Esophagus squamous epithelium (tissue), 5 donors: ENCODE data around the gene HNRNPH1. TPM values are rescaled to one million over a fixed set of nuclear protein-coding genes. Genes with fewer than 3 reads are reported as not detected.

ENCODE experiments used
- DNase-seq: peaks from one replicate; lab custom pipeline; 2025; lab: John Stamatoyannopoulos, UW
- H3K27ac ChIP-seq, 4 donors: fragments of 200-600 bp; sonication (generic); one replicate each; pipeline ENCODE4 v1.5.1; 2016 to 2019; ENCODE audit warnings: mild to moderate bottlenecking in 1 of 4
- H3K27me3 ChIP-seq, 4 donors: fragments of 200-600 bp; sonication (generic); 1 replicate in 3 of 4; 2 replicates in 1 of 4; pipeline versions ENCODE4 v1.5.1 to v1.6.0; 2017 to 2021; ENCODE audit warnings: antibody characterized with exemption in 1 of 4
- H3K36me3 ChIP-seq, 3 donors: fragments of 200-600 bp; sonication (generic); one replicate each; pipeline ENCODE4 v1.5.1; 2016 to 2019
- H3K4me1 ChIP-seq, 3 donors: fragments of 200-600 bp; sonication (generic); one replicate each; pipeline ENCODE4 v1.5.1; 2017 to 2019
- H3K4me3 ChIP-seq, 4 donors: fragments of 200-600 bp; sonication (generic); 1 replicate in 3 of 4; 2 replicates in 1 of 4; pipeline ENCODE4 v1.5.1; 2016 to 2019; ENCODE audit warnings: mild to moderate bottlenecking in 2 of 4, moderate library complexity in 1 of 4
- H3K9me3 ChIP-seq, 3 donors: fragments of 200-600 bp; sonication (generic); one replicate each; pipeline ENCODE4 v1.5.1; 2016 to 2019
- POLR2A ChIP-seq, 4 donors: fragments of 450-650 bp; IDR thresholded peaks; one replicate each; pipeline ENCODE4 v1.6.1; 2017; ENCODE audit warnings: antibody characterized with exemption in 4 of 4, mild to moderate bottlenecking in 4 of 4, moderate library complexity in 3 of 4
- WGBS, 2 donors: methylation state at CpG; one replicate each; pipeline ENCODE4 v1.1.5; 2018; 5-methylcytosine and 5-hydroxymethylcytosine counted together
- intact Hi-C: fragments of 100-400 bp; cut with DNase I; formaldehyde crosslinking; loops from one replicate; pipeline ENCODE4 v1.15.0; 2022
- total RNA-seq, 4 donors: library from RNA; depleted of rRNA; stranded (reverse); fragments of >200 nt; gene quantifications; one replicate each; pipeline ENCODE4 v1.1.0, GENCODE V29; 2016
- TF ChIP-seq, protein P1 (sequence below), 6 experiments: fragments of 450-650 bp in 4 of 6; fragments of 200-600 bp in 2 of 6; sonication (generic) in 2 of 6; IDR thresholded peaks; one replicate each; pipeline ENCODE4 v1.5.1; 2016 to 2019; ENCODE audit warnings: antibody characterized with exemption in 6 of 6, mild to moderate bottlenecking in 4 of 6, moderate library complexity in 4 of 6
- donor health status: DM: yes; HTN: yes; CAD: no.

Gene HNRNPH1
- total RNA-seq, 4 donors from 2014 or later = 209 to 645 (median 383) TPM

DNA sequence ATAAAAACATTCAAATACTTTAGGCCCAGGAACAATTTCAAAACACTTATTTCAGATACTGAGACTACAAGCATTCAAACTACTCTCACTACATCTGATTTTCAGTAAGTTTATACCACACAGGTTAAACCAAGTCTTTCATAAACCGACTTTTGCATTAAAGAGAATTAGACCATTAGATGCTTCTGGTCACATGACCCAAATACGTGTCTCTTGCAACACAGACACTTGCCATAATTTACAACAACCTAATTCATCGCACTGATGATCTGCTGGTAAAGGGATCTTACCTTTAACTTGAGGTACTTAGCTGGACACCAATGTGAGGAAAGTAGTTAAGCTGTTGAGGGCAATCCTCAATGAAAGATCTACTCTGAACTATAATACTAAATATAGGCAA, 3.2 kb downstream of the HNRNPH1 start:
- Histone ChIP-seq H3K27ac (peak overlapping the region in 3 of 4 donors; percentile 39 to 100 (median 100)), H3K4me1 (peaks cover 26 to 86% (median 67%) of the 10 kb centered on the region in 3 donors), H3K4me3 (peak overlapping the region; percentile 6 to 100 (median 98)), H3K27me3 (no peaks in the 10 kb centered on the region), H3K9me3 (no peaks in the 10 kb centered on the region), H3K36me3 (peaks cover 31 to 71% (median 35%) of the 10 kb centered on the region in 3 donors)
- intact Hi-C loops = loop anchor here (5.0 kb wide), 1 partner anchor 68 kb away; the partner anchor contains the start of gene RUFY1
- no peak for TF ChIP-seq POLR2A (IDR thresholded peaks at IDR 0.05)
- 0% methylated on average over 3 of the region's 3 CpGs for WGBS, 2 donors
- no peak for DNase-seq

- H3K27me3 ChIP-seq = no peaks in the 10 kb centered on the region
- peaks cover 37 to 77% (median 41%) of the 10 kb centered on the region in 3 donors for H3K36me3 ChIP-seq
- no peaks in the 10 kb centered on the region for H3K9me3 ChIP-seq
- DNase-seq = no peak
- TF ChIP-seq, protein P1, sequence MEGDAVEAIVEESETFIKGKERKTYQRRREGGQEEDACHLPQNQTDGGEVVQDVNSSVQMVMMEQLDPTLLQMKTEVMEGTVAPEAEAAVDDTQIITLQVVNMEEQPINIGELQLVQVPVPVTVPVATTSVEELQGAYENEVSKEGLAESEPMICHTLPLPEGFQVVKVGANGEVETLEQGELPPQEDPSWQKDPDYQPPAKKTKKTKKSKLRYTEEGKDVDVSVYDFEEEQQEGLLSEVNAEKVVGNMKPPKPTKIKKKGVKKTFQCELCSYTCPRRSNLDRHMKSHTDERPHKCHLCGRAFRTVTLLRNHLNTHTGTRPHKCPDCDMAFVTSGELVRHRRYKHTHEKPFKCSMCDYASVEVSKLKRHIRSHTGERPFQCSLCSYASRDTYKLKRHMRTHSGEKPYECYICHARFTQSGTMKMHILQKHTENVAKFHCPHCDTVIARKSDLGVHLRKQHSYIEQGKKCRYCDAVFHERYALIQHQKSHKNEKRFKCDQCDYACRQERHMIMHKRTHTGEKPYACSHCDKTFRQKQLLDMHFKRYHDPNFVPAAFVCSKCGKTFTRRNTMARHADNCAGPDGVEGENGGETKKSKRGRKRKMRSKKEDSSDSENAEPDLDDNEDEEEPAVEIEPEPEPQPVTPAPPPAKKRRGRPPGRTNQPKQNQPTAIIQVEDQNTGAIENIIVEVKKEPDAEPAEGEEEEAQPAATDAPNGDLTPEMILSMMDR (IDR thresholded peaks at IDR 0.05) = no peak
- no peak for TF ChIP-seq POLR2A (IDR thresholded peaks at IDR 0.05)
- H3K4me3 ChIP-seq = peak overlapping the region; percentile 6 to 100 (median 98)
- H3K4me1 ChIP-seq = peaks cover 25 to 86% (median 70%) of the 10 kb centered on the region in 3 donors
- 3 to 10% methylated on average over 4 of the region's 4 CpGs for WGBS, 2 donors
- intact Hi-C loops = loop anchor here (5.0 kb wide), 1 partner anchor 67 kb away; the partner anchor contains the start of gene RUFY1
- H3K27ac ChIP-seq = peak overlapping the region in 1 of 4 donors; percentile 30
Observed at GRCh38 chr5:179619776-179620175, 3.7 kb downstream of the HNRNPH1 start.

- WGBS, 2 donors = 16 to 17% methylated on average over 6 of the region's 6 CpGs
- intact Hi-C loops = no loop called here
- Histone ChIP-seq H3K4me3 (peak overlapping the region in 3 of 4 donors; percentile 97 to 100 (median 99)), H3K36me3 (peaks cover 40 to 84% (median 48%) of the 10 kb centered on the region in 3 donors), H3K27me3 (no peaks in the 10 kb centered on the region), H3K9me3 (no peaks in the 10 kb centered on the region), H3K27ac (peak overlapping the region in 1 of 4 donors; percentile 30), H3K4me1 (peaks cover 18 to 86% (median 69%) of the 10 kb centered on the region in 3 donors)
- DNase-seq = no peak
- no peak for TF ChIP-seq POLR2A (IDR thresholded peaks at IDR 0.05)
- TF ChIP-seq, protein P1 (IDR thresholded peaks at IDR 0.05) = no peak
Observed at GRCh38 chr5:179618923-179619554, 4.4 kb downstream of the HNRNPH1 start.

GRCh38 chr5:179617930-179618329, 5.5 kb downstream of the HNRNPH1 start:
- H3K9me3 ChIP-seq = no peaks in the 10 kb centered on the region
- TF ChIP-seq, protein P1 (IDR thresholded peaks at IDR 0.05) = no peak
- no peak for TF ChIP-seq POLR2A (IDR thresholded peaks at IDR 0.05)
- no peak overlapping the region for H3K27ac ChIP-seq
- intact Hi-C loops = no loop called here
- peaks cover 51 to 95% (median 59%) of the 10 kb centered on the region in 3 donors for H3K36me3 ChIP-seq
- H3K4me3 ChIP-seq = no peak overlapping the region
- no peaks in the 10 kb centered on the region for H3K27me3 ChIP-seq
- H3K4me1 ChIP-seq = peaks cover 18 to 95% (median 73%) of the 10 kb centered on the region in 3 donors
- WGBS, 2 donors = 48 to 66% methylated on average over 6 to 7 of the region's 7 CpGs
- DNase-seq = no peak

- DNase-seq = no peak
- Histone ChIP-seq H3K36me3 (peaks cover 55 to 100% (median 66%) of the 10 kb centered on the region in 3 donors), H3K4me3 (no peak overlapping the region), H3K27me3 (no peaks in the 10 kb centered on the region), H3K27ac (no peak overlapping the region), H3K9me3 (no peaks in the 10 kb centered on the region), H3K4me1 (peaks cover 8 to 98% (median 78%) of the 10 kb centered on the region in 3 donors)
- 78 to 80% methylated on average over 9 of the region's 9 CpGs for WGBS, 2 donors
- intact Hi-C loops = no loop called here
- TF ChIP-seq POLR2A (IDR thresholded peaks at IDR 0.05) = no peak
- TF ChIP-seq, protein P1 (IDR thresholded peaks at IDR 0.05) = no peak
Observed at GRCh38 chr5:179616002-179616594, 7.4 kb downstream of the HNRNPH1 start.
